Kidney (tissue), 14 donors: ENCODE measurements around the gene SPTBN1. TPM values are rescaled to one million over a fixed set of nuclear protein-coding genes. Genes with fewer than 3 reads are reported as not detected.

Source experiments
- DNase-seq, 5 donors: peaks; one replicate each; pipeline ENCODE4 v3.0.0-alpha.2; 2013 to 2020
- FAIRE-seq: peaks from 2 replicates; lab custom pipeline; 2012; peaks lifted over from hg19 to GRCh38; lab: Jason Lieb, UNC
- H3K27ac ChIP-seq, 2 donors: one replicate each; pipeline ENCODE4 v1.7.0; 2013; ENCODE audit warnings: low read depth in 2 of 2, low read length in 2 of 2, inconsistent platforms in 1 of 2
- H3K27me3 ChIP-seq: one replicate; pipeline ENCODE4 v1.7.1; 2013; ENCODE audit warnings: low read length, inconsistent platforms; ENCODE audit not compliant: control insufficient read depth, insufficient read depth
- H3K36me3 ChIP-seq, 3 donors: one replicate each; pipeline versions ENCODE4 v1.7.0 to v1.7.1; 2013; ENCODE audit warnings: low read length in 3 of 3, control low read depth in 1 of 3, inconsistent platforms in 1 of 3; ENCODE audit not compliant: insufficient read depth in 3 of 3, control insufficient read depth in 2 of 3
- H3K4me1 ChIP-seq, 3 donors: one replicate each; pipeline versions ENCODE4 v1.7.0 to v1.7.1; 2013; ENCODE audit warnings: low read length in 3 of 3, inconsistent platforms in 1 of 3, low read depth in 1 of 3; ENCODE audit not compliant: control insufficient read depth in 2 of 3, insufficient read depth in 2 of 3
- H3K4me3 ChIP-seq, 3 donors: one replicate each; pipeline versions ENCODE4 v1.7.0 to v1.8.1; 2013; ENCODE audit warnings: low read length in 3 of 3, control low read depth in 1 of 3, inconsistent platforms in 1 of 3
- H3K9ac ChIP-seq, 3 donors: one replicate each; pipeline versions ENCODE4 v1.7.0 to v1.7.1; 2013; ENCODE audit warnings: low read length in 3 of 3, control low read depth in 1 of 3, inconsistent platforms in 1 of 3
- H3K9me3 ChIP-seq, 3 donors: one replicate each; pipeline versions ENCODE4 v1.7.0 to v1.7.1; 2013; ENCODE audit warnings: low read length in 3 of 3, control low read depth in 1 of 3, inconsistent platforms in 1 of 3; ENCODE audit not compliant: control insufficient read depth in 2 of 3, insufficient read depth in 1 of 3
- CTCF ChIP-seq: IDR thresholded peaks from 3 replicates; pipeline ENCODE4 v1.5.1; 2012; ENCODE audit warnings: mild to moderate bottlenecking, moderate library complexity, borderline replicate concordance; ENCODE audit not compliant: insufficient read depth; ENCODE audit errors: extremely low read depth
- intact Hi-C: fragments of 100-400 bp; cut with DNase I; formaldehyde crosslinking; loops from one replicate; pipeline ENCODE4 v1.11.1; 2022
- polyA plus RNA-seq: library from polyadenylated mRNA; stranded (reverse); fragments of 350-450 nt; fragmentation: Illumina TruSeq; extraction: RNeasy Lipid Tissue Mini Kit (QIAGEN cat#74804); gene quantifications from one replicate; pipeline ENCODE4 v1.2.3, GENCODE V29; 2014; ENCODE audit warnings: low read depth, low replicate concordance; ENCODE audit not compliant: insufficient read depth
- total RNA-seq: library from RNA; stranded (reverse); fragmentation: NEBNext Ultra II Directional; extraction: Animal tissue kit (Norgen Biotek cat#: 25700); gene quantifications from one replicate; pipeline ENCODE4 v1.2.1, GENCODE V29; 2021
- donor health status: control.
- donor health status: control.
- donor health status: control.
- donor health status: control.
- donor health status: control.
- donor health status: DM: yes; HTN: yes; CAD: no.
- donor health status: Normal renal cell carcinoma (clear cell type).

The SPTBN1 gene
- total and polyA plus RNA-seq, 2 donors from 2014 or later: 93.2 to 313 TPM

- H3K36me3 ChIP-seq: no peaks in the 10 kb centered on the region
- FAIRE-seq (no peak), DNase-seq (no peak)
- peaks cover 3 to 11% (median 7%) of the 10 kb centered on the region in 3 donors for H3K4me1 ChIP-seq
- intact Hi-C loops: no loop called here
- H3K9ac ChIP-seq: no peak overlapping the region
- no peak overlapping the region for H3K27ac ChIP-seq
- no peak for TF ChIP-seq CTCF
- H3K27me3 ChIP-seq: no peaks in the 10 kb centered on the region
- no peaks in the 10 kb centered on the region for H3K9me3 ChIP-seq
- no peak overlapping the region for H3K4me3 ChIP-seq
These were observed 84.1 kb downstream of the SPTBN1 start for GRCh38 chr2:54540194-54540593.

GRCh38 chr2:54541995-54542394, 85.9 kb downstream of the SPTBN1 start:
- no peak for FAIRE-seq

GRCh38 chr2:54543733-54544396, 87.7 kb downstream of the SPTBN1 start:
- H3K4me1 ChIP-seq: peaks cover 3 to 30% (median 19%) of the 10 kb centered on the region in 3 donors
- intact Hi-C loops: no loop called here
- H3K9me3 ChIP-seq: no peaks in the 10 kb centered on the region
- TF ChIP-seq CTCF: no peak
- H3K4me3 ChIP-seq: no peak overlapping the region
- peak overlapping the region; percentile 9 to 48 for H3K27ac ChIP-seq
- H3K9ac ChIP-seq: peak overlapping the region in 1 of 3 donors; percentile 16
- no peaks in the 10 kb centered on the region for H3K36me3 ChIP-seq
- no peaks in the 10 kb centered on the region for H3K27me3 ChIP-seq
- DNase-seq (no peak), FAIRE-seq (no peak)

More at GRCh38 chr2:54541995-54542394, 85.9 kb downstream of the SPTBN1 start:
- intact Hi-C loops: no loop called here
- Histone ChIP-seq H3K27me3 (no peaks in the 10 kb centered on the region), H3K36me3 (no peaks in the 10 kb centered on the region), H3K4me1 (peaks cover 3 to 23% (median 16%) of the 10 kb centered on the region in 3 donors), H3K4me3 (no peak overlapping the region), H3K9me3 (no peaks in the 10 kb centered on the region), H3K27ac (no peak overlapping the region), H3K9ac (no peak overlapping the region)
- no peak for DNase-seq
- no peak for TF ChIP-seq CTCF
